ACHN (cell line): ENCODE data around the gene PCDH11X.
A peak's percentile ranks its signal among the peaks of the same experiment; 100 is the strongest.
"Not testable (repeated sequence)": the region's sequence is repeated elsewhere in the genome, so short reads cannot be mapped to it uniquely, and the experiment has no call there.

Source experiments
- DNase-seq: peaks from one replicate; pipeline ENCODE4 v3.0.0-alpha.2; 2015
- in situ Hi-C: cut with HindIII; loops from 2 replicates; pipeline ENCODE4 v1.10.0; 2017; ENCODE audit warnings: low sequenced_read_pairs, low pct_ligation_motif_present, low pct_unique_long_range_greater_than_20kb

Gene PCDH11X

GRCh38 chrX:91779135-91779534, at the start of gene PCDH11X:
Gene PCDH11X, plus strand, starts transcription at chrX:91779375. Its CDS starts 56,130 bp downstream, at chrX:91835505.
- peak; percentile 27 for DNase-seq
- in situ Hi-C loops = not testable (repeated sequence)

DNA sequence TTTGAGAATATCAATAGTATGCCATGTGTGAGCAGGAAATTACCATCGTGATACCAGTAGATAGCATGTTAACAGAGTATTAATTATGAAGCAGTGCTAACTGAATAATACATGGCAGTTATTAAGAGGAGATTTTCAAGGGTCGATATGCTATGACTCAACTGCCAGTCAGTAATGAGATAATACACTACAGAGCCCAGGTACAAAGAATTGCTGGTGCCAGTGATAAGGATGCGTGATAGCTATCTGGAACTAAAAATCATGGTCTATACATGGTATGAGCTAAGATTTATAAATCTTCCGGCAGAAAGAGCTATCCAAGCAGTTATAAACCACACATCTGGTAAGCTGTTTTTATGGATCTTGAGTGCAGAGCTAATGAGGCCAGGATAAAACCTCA, 31.7 kb upstream of the PCDH11X start:
- DNase-seq, in situ Hi-C loops: not testable (repeated sequence)

DNA sequence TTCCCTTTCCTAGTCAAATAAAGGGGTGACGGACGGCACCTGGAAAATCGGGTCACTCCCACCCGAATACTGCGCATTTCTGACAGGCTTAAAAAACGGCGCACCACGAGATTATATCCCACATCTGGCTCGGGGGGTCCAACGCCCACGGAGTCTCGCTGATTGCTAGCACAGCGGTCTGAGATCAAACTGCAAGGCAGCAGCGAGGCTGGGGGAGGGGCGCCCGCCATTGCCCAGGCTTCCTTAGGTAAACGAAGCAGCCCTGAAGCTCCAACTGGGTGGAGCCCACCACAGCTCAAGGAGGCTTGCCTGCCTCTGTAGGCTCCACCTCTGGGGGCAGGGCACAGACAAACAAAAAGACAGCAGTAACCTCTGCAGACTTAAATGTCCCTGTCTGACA, 26.2 kb upstream of the PCDH11X start:
- in situ Hi-C loops = not testable (repeated sequence)

GRCh38 chrX:91770619-91771488, 8.3 kb upstream of the PCDH11X start:
- in situ Hi-C loops, DNase-seq: not testable (repeated sequence)

More for the DNA sequence above, 26.2 kb upstream of the PCDH11X start:
- DNase-seq = not testable (repeated sequence)

- not testable (repeated sequence) for DNase-seq
Measured at GRCh38 chrX:91773943-91774342, 5.2 kb upstream of the PCDH11X start.

DNA sequence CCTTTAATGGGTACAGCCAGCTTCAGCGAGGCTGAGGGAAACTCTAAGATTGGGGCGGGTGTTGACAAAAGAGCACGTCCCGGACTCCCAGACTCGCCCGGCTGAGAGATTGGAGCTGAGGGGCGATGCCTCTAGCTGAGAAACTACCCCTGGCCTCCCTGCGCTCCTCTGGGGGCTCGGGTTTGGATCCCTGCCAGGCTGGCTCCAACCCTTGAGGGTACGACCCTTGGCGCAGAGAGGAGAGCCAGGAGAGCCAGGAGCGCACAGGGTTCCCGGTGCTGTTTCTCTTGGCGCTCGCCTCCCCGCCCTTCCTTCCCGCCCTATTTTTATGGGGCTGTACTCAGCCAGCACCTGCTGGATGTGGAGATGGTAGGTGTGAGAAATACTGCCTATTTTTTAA, 833 bp downstream of the PCDH11X start:
- in situ Hi-C loops, DNase-seq: not testable (repeated sequence)

More at GRCh38 chrX:91773943-91774342, 5.2 kb upstream of the PCDH11X start:
- in situ Hi-C loops = not testable (repeated sequence)

DNA sequence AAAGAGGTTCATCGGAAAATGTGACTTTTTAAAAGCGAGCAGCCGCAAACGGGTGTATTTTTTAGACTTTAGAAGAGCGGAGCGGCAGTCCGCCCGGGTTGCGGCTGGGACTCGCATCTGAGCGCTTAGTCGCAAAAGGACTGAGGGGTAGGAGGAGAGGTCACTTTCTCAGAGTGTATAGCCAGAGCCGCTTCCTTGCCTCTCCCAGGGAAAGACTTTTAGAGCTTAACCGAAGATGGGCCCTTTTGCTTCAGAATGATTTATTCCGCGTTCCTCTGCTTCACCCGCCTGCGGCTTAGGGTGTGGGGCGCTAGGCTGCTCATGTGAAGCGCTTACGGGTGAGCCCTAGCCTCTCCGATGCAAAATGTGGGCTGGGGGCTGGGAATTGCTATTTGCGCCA, 1.5 kb downstream of the PCDH11X start:
- DNase-seq, in situ Hi-C loops: not testable (repeated sequence)

- DNase-seq, in situ Hi-C loops: not testable (repeated sequence)
Measured at GRCh38 chrX:91781553-91782298, 2.6 kb downstream of the PCDH11X start.

- DNase-seq, in situ Hi-C loops: not testable (repeated sequence)
Measured at GRCh38 chrX:91782825-91783224, 3.6 kb downstream of the PCDH11X start.

- not testable (repeated sequence) for DNase-seq
Measured at GRCh38 chrX:91817537-91817936, 38.4 kb downstream of the PCDH11X start.

DNA sequence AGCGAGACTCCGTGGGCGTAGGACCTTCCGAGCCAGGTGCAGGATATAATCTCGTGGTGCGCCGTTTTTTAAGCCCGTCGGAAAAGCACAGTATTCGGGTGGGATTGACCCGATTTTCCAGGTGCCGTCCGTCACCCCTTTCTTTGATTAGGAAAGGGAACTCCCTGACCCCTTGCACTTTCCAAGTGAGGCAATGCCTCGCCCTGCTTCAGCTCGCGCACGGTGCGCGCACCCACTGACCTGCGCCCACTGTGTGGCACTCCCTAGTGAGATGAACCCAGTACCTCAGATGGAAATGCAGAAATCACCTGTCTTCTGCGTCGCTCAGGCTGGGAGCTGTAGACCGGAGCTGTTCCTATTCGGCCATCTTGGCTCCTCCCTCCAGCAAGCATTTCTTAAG, 46.1 kb downstream of the PCDH11X start:
- DNase-seq, in situ Hi-C loops: not testable (repeated sequence)

More at GRCh38 chrX:91817537-91817936, 38.4 kb downstream of the PCDH11X start:
- in situ Hi-C loops = not testable (repeated sequence)
